Fibroblast of lung (primary cell): Measurements from ENCODE around the gene TET2.

ENCODE experiments used
- CTCF ChIP-seq, 2 donors: IDR thresholded peaks in 1 of 2; conservative IDR thresholded peaks in 1 of 2; 1 replicate in 1 of 2; 2 replicates in 1 of 2; pipeline ENCODE4 v1.5.1; 2011 to 2012; ENCODE audit warnings: low read length in 2 of 2, control low read depth in 1 of 2, inconsistent platforms in 1 of 2, low read depth in 1 of 2, mild to moderate bottlenecking in 1 of 2
- EZH2 ChIP-seq: IDR thresholded peaks from 2 replicates; pipeline ENCODE4 v1.5.1; 2012; ENCODE audit warnings: low read length, control low read depth, mild to moderate bottlenecking; ENCODE audit errors: missing control alignments

- no peak for TF ChIP-seq CTCF (conservative IDR thresholded peaks at IDR 0.05 in 1 of 2, IDR thresholded peaks at IDR 0.05 in 1 of 2; ENCODE audit: low read depth in 1 of 2, low read length in 2 of 2)
- no peak for TF ChIP-seq EZH2
Measured at GRCh38 chr4:105280338-105281123, 133.9 kb downstream of the TET2 start.
